Activated CD4-positive, alpha-beta T cell treated with anti-CD3 and anti-CD28 coated beads, Interleukin-2, amount 50 U/mL, for 1 hour (primary cell): ENCODE data around the gene ATP8B1.
"Not testable (repeated sequence)": the region's sequence is repeated elsewhere in the genome, so short reads cannot be mapped to it uniquely, and the experiment has no call there.

Experiments used
- DNase-seq: peaks from one replicate; pipeline ENCODE4 v3.0.0-alpha.2; 2020

ATP8B1 gene

DNA sequence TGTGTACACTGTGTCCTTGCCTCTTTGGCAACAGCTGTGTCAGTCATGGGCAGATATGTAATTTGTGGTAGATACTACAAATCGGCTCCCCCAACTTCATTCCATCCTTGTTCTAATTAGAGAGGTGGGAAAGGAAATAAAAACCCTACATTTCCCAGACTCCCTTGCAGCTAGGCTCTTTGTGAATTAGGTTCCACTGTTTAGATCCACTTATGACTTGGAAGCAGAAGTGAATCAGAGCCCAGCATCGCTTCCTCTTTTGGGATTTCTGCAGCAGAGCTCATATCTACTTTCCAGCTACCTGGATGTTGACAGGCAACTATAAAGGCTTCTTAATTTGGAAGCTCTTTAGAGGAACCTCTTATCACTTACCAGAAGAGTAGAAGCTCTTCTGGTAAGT is 147.4 kb downstream of the ATP8B1 start:
- no peak for DNase-seq

DNA sequence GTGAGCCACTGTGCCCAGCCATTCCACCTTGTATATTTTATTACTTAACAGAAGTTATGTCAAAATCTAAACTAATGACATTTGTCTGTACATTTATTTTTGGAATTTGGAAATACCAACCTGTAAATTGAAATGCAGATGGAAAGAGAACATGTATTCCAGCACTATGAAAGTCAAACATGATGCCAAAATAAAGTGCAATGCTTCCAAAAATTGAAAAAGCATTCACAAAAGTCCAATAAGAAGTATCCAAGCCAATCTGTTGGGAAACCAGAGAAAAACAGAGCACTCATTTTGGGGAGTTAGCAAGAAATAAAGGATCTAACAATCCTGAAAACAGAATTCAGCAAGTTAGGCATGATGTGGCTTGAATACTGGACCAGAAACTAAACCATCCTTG is 151.2 kb downstream of the ATP8B1 start:
- no peak for DNase-seq

DNA sequence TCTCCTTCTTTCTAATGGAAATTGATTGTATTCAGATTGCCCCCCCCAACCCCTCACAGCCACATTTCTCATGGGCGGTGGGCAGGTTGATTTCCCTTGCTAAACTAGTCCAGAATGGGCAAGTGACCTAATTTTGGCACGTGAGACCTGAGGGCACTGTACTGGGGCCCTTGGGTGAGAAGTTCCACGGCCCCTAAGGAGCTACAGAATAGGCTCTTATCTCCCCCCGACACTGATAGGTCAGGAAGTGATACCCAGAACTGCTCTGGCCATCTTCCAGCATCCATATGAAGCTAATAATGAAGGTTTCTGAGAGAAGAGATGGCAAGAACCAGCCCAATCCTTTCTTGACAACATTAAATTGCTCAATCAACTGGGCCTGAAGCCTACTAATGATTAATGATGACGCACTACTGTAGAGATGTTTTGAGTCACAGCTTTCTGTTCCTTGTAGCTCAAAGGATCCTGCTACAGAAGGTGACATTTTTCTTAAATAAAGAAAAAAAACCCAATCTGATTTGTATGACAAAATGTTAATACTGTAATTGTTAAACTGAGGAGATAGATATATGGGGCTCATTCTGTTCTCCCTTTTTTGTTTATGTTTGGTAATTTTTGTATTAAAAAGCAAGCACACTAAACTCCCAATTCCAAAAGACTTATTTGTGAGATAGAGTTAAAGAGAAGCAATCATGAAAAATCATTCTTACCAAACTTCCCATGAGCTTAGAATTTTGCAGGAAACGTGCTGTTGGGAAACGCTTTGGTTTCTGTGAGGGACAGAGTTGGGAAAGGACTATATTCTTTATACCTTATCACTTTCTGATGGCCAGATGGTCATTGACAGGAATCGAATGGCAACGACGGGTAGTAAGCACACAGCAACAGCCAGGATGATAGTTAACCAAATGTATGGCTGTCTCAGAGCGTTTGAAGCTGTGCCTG is 153.3 kb downstream of the ATP8B1 start:
- DNase-seq, result no peak

DNA sequence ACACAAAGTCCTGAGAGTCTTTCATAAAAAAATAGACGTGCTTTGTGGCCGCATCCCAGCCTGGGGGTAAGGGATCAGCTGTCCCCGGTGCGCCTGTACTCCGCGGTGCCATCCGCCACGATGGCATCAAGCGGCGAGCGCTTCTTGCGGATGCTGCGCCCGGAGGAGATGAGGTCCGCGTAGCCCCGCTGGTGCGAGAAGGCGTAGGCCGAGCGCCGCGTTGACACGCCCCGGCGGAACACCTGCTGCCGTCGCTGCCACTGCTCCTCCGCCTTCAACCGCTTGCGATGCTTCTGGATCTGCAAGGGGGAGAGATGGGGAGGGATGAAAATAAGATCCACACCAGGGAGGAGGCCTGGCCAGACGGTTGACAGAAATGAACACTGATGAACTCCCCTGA is 154.7 kb downstream of the ATP8B1 start:
- no peak for DNase-seq

DNA sequence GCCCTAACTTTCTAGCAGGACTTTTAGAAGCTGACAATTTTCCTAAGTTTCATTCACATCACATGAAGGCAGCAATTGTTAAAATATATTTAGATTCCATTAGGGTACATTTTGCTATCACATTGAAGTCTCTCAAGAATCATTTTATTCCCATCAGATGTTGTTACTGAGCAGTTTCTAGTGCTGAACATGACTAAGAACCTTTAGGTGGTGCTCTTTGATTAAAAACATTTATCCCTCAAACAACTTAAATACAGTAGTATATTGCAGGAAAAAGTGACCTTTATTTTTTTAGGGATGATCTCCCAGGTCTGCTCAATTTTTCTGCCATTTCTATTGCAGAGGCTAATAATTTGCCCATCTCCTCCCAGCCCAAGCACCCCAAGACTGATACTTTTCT is 158.6 kb downstream of the ATP8B1 start:
- no peak for DNase-seq

DNA sequence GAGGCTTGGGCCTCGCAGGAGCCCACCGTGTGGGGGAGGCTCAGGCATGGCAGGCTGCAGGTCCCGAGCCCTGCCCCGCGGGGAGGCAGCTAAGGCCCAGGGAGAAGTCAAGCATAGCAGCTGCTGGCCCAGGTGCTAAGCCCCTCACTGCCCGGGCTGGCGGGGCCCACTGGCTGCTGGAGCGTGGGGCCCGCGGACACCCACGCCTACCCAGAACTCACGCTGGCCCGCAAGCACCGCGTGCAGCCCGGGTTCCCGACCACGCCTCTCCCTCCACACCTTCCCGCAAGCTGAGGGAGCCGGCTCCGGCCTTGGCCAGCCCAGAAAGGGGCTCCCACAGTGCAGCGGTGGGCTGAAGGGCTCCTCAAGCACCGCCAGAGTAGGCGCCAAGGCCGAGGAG is 159.4 kb downstream of the ATP8B1 start:
- DNase-seq, result not testable (repeated sequence)

DNA sequence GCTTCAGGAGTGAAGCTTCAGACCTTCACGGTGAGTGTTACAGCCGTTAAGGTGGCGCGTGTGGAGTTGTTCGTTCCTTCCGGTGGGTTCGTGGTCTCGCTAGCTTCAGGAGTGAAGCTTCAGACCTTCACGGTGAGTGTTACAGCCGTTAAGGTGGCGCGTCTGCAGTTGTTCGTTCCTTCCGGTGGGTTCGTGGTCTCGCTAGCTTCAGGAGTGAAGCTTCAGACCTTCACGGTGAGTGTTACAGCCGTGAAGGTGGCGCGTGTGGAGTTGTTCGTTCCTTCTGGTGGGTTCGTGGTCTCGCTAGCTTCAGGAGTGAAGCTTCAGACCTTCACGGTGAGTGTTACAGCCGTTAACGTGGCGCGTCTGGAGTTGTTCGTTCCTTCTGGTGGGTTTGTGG is 160.7 kb downstream of the ATP8B1 start:
- not testable (repeated sequence) for DNase-seq

DNA sequence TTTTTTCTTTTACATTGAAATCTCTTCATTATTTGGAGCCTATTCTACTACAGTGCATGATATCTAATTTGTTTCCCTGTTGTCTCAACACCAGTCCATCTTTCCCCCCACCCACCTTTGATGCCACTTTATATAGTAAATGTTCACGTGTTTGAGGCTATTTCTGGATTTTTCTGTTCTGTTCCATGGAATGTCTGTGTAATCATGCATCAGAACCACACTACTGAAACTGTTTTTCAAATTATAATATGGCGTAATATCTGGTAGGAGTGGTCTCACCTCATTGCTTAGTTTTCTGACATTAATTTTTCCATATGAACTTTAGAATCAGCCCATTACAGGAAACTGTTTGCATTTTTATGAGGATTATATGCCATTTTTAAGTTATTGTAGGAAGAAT is 162.4 kb downstream of the ATP8B1 start:
- no peak for DNase-seq

DNA sequence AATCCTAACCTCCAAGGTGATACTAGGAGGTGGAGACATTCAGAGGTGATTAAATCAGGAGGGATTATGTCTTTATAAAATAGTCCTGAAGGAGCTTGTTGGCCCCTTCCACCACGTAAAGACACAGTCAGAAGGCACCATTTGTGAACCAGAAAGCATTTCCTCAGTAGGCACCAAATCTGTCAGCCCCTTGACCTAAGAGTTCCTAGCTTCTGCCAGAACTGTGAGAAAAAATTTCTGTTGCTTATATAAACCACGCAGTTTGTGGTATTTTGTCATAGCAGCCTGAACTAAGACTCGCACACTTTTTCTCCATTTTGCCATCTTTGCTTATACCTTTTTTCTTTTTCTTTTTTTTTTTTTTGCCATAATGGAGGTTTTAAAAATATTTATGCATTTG is 162.9 kb downstream of the ATP8B1 start:
- no peak for DNase-seq

DNA sequence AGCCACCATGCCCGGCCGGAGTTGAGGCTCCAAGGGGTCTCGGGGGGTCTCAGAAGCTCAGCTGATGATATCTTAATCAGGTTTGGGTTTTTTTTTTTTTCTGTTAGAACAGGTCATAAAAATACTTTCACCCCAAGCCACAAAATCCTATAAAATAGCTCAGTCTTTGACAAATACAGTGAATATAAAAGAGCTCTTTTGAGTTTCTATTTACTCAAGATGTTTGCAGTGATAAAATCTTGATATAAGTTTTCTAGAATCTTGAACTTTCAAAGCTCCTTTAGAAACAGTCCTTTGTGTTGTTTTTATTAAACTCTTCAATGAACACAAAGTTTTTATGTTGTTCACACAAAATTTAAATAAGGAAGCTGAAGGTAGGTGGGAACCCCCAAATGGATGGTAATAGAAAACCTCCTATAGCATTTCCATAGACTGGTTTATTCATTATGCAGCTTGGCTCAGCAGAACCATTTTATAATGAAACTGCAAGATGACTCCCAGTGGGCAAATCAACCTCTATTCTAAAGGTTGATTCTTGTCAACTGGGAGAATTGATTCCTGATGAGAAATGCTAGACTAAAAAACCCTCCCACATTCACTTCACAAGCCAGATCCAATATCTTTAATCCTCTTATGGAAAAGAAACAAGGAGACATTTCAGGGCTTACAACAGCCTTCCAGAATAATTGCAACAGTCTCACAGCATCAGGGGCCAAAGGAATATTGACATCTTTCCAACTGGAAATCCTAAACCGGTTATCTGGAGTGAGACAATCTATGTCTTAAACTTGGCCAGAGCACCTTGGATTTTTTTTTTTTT is 167.9 kb downstream of the ATP8B1 start:
- no peak for DNase-seq

DNA sequence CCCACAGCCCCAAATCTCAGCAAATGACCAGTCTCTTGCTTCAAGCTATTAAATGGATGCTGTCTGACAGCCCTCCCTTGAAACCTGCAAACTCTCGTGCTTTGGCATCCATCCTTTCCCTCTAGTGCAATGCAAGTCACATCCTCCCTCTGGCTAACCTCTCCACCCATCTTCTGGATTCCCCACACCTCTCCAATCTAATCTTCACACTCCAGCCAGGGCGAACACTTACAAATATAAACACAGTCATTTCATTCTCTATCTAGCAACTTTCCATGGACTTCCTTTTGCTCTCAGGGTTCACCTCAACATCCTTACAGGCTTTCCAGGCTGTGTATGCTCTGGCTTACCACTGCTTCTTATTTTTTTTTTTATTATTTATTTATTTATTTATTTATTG is 171.4 kb downstream of the ATP8B1 start:
- DNase-seq, result no peak

DNA sequence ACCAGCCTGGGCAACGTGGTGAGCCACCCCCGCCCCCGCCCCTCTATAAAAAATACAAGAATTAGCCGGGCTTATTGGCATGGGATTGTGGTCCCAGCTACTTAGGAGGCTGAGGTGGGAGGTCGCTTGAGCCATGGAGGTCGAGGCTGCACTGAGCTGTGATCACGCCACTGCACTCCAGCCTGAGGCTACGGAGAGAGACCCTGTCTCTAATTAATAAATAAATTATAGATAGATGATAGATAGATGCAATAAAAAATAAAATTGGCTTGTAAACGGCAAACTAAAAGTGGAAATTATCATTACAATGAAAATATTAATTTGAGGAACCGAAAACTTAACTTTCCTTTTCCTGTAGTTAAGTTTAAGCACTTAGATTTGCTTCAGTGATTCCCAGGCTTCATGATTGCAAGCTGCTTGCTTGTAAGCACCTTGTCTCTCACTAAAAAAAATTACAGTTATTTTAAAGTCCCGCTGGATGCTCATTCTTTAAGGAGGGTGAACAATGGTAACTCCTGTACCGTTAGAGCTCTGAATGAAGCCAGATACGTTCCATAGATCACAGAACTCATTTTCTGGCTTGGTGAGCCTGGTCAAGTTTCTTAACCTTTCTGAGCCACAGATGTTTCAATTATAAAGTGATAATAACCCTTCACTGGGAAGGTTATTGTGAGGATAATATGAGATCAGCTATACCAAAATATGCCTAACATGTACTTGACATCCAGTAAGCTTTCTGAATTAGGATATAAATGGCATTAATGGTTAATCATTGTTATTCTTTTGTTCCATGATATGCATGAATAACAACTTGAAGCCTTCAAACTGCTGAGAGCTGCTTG is 172.1 kb downstream of the ATP8B1 start:
- DNase-seq, result no peak

DNA sequence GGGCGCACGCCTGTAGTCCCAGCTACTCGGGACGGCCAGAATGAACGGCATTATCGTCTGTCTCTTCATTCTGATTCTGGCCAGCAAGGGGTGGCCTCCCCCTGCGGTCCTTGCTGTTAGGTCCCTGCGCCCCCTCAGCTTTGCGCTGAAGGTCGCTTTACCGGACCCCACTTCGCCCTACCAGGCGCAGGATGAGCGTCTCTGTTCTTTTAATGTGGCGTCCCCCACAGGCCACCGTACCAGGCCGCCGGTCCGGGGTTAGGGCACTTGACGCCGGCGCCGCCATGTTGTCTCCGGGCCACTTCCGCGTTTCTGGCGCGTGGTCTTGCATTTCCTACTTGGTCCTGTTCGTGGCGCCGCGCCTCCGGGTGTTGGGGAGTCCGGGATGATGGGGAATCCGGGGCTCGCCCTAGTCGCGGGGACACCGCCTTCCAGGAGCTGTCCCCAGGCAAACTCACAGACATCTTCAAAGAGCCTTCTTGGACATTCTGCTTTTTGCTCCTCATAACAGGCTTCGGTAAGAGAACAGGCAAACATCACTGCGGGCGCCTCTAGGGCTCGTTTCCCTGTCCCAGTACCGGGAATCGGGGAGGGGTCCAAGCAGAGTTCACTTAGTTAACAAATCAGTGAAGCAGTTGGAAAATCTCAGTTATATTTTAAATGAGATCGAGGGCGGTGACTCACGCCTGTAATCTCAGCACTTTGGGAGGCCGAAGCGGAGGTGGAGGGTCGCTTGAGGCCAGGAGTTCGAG is 172.9 kb downstream of the ATP8B1 start:
- DNase-seq, result peak; percentile 93

DNA sequence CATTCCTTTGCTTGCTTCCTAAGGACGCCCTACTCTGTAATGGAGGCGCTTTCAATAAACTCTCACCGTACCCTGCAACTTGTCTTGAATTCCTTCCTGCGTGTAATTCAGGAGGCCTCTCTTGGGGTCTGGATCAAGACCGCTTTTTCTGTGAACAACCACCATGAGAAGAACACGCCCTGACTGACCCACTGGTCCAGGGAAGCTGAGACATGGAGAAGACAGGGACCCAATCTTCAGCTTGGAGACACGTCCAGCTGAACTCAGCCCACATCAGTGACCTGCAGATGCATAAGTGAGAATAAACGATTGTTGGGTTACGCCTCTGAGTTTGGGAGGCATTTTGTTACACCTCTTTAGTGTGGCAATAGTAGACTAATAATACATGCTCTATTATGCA is 173.7 kb downstream of the ATP8B1 start:
- no peak for DNase-seq

DNA sequence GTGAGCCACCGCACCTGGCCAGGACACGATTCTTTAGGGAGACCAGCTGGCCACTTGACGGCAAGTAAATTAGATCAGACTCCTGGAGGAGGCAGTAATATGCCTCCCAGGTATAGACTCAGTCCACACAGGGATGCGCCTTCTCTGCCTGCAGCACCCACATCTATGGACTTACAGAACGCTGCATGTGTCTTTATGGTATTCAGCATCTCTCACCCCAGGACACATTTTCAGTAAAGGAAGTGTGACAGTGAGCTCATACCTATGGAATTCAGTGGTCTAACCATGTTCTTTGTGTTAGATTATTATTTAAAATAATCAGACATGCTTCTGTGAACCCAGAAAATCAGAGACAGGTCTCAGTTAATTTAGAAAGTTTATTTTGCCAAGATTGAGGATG is 175.6 kb downstream of the ATP8B1 start:
- no peak for DNase-seq

DNA sequence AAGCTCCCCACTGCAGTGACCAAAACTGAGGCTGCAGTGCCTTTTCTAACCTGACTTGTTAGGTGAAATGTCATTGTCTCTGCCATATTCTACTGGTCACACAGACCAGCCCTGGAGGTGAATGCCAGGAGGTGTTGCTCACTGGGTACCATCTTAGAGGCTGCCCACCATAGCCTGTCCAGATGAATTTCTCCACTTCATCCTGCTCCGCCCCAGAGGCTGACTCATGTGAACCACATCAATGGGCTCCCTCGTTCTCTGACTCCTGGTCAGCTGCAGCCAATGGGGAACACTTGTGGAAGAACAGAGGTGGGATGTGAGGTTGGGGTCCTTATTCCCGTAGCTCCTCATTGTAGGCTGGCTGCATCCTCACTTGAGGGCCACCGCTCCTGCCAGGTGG is 178.1 kb downstream of the ATP8B1 start:
- no peak for DNase-seq

DNA sequence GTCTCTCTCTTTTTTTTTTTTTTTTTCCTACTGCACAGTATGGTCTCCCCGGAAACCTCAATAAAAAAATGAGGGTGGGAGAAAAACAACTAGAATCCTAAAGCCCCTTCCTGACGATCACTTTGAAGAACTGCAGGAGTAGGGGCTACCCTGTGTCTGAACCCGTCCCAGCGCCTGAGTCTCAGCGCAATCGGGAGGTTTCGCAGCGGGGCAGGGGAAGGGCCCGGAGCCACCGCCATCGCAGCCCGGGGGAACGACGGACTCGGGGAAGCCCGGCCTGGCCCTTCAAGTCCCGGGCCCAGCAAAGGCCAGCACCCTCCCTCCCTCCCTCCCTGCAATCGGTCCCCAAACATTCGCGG is 181.9 kb downstream of the ATP8B1 start:
- DNase-seq, result no peak

DNA sequence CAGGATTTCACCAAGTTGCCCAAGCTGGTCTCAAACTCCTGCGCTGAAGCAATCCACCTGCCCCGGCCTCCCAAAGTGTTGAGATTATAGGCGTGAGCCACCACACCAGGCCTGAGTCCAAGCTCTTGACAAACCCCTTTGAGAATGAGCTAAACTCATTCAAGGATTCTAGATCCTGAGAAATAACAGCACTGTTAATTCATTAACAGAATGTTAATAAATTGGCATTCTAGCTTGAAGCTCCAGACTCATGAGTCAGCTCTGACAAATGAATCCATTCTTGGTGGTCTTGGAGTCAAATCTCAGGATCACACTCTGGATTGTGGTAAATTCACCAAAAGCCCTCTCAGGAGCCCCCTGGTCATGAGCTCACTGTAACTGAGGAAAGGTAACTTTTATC is 183.2 kb downstream of the ATP8B1 start:
- DNase-seq, result no peak

DNA sequence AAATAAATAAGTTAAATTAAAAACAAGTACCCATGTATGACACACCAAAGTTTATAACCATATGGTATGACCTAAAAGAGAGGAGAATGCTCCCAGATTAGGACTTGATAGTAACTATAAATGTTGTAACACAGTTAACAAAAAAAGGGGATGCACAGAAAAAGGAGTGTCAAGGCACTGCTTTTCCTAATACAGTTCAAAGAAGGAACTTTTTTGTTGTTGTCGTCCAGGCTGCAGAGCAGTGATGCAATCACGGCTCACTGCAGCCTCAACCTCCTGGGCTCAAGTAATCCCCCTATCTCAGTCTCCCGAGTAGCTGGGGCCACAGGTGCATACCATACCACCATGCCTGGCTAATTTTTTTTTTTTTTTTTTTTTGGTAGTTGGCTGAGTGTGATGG is 184.2 kb downstream of the ATP8B1 start:
- no peak for DNase-seq

DNA sequence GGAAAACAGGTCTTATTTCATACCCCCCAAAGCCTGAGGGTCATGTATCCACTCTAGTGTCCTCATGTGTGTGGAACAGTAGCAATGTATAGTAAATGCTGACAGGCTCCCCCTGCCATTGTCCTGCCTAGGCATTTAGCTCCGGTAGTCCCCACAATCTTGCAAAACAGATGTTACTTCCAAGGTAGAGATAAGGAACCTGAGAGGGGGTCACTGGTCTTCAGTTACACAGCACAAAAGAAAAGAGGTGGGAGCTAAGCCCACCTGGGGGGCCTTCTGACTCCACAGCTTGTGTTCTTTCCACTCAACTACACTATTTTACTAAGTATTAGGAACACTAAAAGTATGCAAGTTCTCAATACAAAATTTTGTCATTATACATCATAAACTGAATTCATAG is 199.2 kb downstream of the ATP8B1 start:
- no peak for DNase-seq
